ENCODE measurements around the gene HOMER1.

The HOMER1 gene

DNA sequence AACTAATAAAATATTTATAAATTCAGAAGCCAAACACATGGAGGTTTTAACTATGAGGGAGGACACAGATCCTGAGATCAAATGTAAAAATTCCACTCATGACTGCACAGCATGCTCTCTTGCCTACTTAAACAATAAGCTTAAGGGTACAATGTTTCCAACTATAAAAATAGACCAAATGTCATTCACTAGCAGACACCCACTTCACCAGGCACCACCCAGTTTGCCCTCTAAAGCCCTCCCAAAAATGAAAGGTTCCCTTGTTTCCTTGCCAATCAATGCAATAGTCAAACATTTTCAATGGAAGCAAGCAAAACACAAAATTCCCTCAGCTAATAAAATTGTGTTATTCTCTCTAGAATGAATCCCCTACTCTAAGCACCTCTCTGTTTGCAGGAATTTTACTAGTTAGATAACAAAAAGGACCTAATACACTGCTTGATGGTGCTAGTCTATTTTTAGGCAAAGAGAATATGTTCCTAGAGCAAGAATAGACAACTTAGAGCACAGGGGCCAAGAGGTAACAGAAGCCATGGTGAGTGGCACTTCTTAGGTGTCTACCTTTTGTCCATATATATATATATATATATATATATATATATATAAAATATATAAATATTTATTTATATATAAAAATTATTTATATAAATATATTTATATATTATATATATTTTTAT is 135.3 kb downstream of the HOMER1 start:
- no peak for DNase-seq (ENCODE audit: low read depth)
- no peak overlapping the region for H3K4me3 ChIP-seq (ENCODE audit: control insufficient read depth, low read depth, low read length)
- no peak for TF ChIP-seq CTCF (conservative IDR thresholded peaks at IDR 0.05; ENCODE audit: control insufficient read depth, insufficient read depth, low read depth, low read length)

- no peak for TF ChIP-seq CTCF (conservative IDR thresholded peaks at IDR 0.05; ENCODE audit: control insufficient read depth, insufficient read depth, low read depth, low read length)
- DNase-seq (ENCODE audit: low read depth) = no peak
- H3K4me3 ChIP-seq (ENCODE audit: control insufficient read depth, low read depth, low read length) = no peak overlapping the region
Observed at GRCh38 chr5:79357398-79357797, 156.5 kb downstream of the HOMER1 start.

DNA sequence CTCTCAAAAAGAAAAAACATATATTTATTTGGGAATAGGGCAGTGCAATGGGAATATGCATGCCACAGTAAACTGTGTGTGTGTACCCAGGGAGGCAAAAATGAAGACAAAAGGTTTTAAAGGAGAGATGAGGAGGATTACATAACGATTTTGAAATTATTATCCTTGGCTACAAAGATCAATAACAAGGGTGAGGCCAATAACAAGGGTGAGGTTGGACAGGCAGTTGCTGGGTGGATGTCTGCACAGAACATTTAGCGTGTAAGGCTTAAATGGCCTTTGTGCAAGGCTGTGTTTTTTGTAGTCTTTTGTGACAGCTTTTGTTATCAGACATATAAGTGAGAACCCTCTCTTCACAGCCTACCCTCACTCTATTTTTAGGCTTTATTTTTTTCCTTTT is 164.1 kb downstream of the HOMER1 start:
- no peak overlapping the region for H3K4me3 ChIP-seq (ENCODE audit: control insufficient read depth, low read depth, low read length)
- DNase-seq (ENCODE audit: low read depth) = no peak
- no peak for TF ChIP-seq CTCF (conservative IDR thresholded peaks at IDR 0.05; ENCODE audit: control insufficient read depth, insufficient read depth, low read depth, low read length)

DNA sequence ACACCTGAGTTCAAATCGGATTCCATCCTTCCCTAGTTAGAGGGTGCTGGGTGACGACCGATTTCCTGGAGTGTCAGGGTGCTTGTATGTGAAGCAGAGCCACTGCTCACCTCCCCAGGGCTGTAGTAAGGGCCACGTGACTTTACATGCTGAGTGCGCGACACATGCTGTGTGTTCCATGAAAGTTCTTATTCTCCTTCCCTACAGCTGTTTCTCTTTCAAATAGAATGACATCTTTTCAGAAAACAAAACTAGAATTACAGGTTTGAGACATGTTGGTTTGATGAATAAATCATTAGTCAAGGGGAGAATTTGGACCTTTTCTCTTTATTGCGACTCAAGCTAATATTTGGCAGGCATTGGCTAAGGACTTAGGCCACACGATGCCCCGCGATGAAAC is 164.9 kb downstream of the HOMER1 start:
- DNase-seq (ENCODE audit: low read depth) = no peak
- TF ChIP-seq CTCF (conservative IDR thresholded peaks at IDR 0.05; ENCODE audit: control insufficient read depth, insufficient read depth, low read depth, low read length) = no peak
- no peak overlapping the region for H3K4me3 ChIP-seq (ENCODE audit: control insufficient read depth, low read depth, low read length)

GRCh38 chr5:79346420-79346824 is 167.5 kb downstream of the HOMER1 start:
- TF ChIP-seq CTCF (conservative IDR thresholded peaks at IDR 0.05; ENCODE audit: control insufficient read depth, insufficient read depth, low read depth, low read length) = no peak
- DNase-seq (ENCODE audit: low read depth) = peak; percentile 68
- H3K4me3 ChIP-seq (ENCODE audit: control insufficient read depth, low read depth, low read length) = no peak overlapping the region

DNA sequence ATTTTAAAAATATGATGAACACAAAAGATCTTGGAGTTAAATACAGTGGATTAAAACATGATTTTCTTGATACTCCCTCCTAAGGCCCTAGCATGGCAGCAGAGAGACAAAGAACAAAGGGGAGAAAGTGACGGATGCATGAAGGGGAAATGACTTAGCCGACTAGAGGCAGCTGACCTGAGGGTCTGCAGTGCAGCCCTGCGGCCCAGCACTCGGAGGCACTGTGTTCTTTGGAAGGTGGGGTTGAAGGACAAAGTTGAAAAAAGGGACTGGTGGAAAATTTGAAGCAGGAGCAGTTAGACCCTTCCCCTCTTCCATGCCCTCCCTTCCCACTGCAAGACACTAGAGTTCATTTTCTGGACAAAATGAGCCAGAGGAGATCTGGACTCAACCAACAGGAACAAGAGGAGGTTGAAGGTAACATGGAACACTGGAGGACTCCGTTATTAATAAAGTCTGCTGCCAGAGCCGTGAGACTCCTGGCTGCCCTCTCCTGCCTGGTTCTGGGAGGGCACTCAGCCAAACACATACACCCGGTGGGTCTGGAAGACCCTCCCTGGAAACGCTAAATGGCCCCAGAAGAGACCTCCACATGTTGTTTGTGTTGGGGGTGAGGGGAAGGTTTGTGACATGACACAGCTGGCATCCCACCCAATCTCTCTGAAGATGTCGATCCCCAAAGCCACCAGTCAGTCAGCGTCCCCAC is 179.9 kb downstream of the HOMER1 start:
- H3K4me3 ChIP-seq (ENCODE audit: control insufficient read depth, low read depth, low read length) = no peak overlapping the region
- no peak for TF ChIP-seq CTCF (conservative IDR thresholded peaks at IDR 0.05; ENCODE audit: control insufficient read depth, insufficient read depth, low read depth, low read length)
- no peak for DNase-seq (ENCODE audit: low read depth)
